Muscle layer of colon (tissue), 2 donors: Measurements from ENCODE around the gene CHMP4A.
A peak's percentile ranks its signal among the peaks of the same experiment; 100 is the strongest.
"Not testable (repeated sequence)": the region's sequence is repeated elsewhere in the genome, so short reads cannot be mapped to it uniquely, and the experiment has no call there.

ENCODE experiments used
- H3K27ac ChIP-seq: one replicate; pipeline ENCODE4 v1.7.0; 2013; ENCODE audit warnings: low read depth, mild to moderate bottlenecking, low read length, moderate library complexity
- H3K27me3 ChIP-seq, 2 donors: one replicate each; pipeline ENCODE4 v1.7.0; 2013; ENCODE audit warnings: low read length in 2 of 2, mild to moderate bottlenecking in 2 of 2; ENCODE audit not compliant: insufficient read depth in 2 of 2, control insufficient read depth in 1 of 2
- H3K36me3 ChIP-seq: one replicate; pipeline ENCODE4 v1.7.0; 2013; ENCODE audit warnings: mild to moderate bottlenecking, low read length; ENCODE audit not compliant: insufficient read depth
- H3K4me1 ChIP-seq: one replicate; pipeline ENCODE4 v1.7.0; 2013; ENCODE audit warnings: mild to moderate bottlenecking, low read length; ENCODE audit not compliant: insufficient read depth
- H3K4me3 ChIP-seq, 2 donors: one replicate each; pipeline ENCODE4 v1.7.0; 2013; ENCODE audit warnings: low read length in 2 of 2, low read depth in 1 of 2, mild to moderate bottlenecking in 1 of 2, moderate library complexity in 1 of 2
- H3K9ac ChIP-seq: one replicate; pipeline ENCODE4 v1.7.0; 2013; ENCODE audit warnings: low read length
- H3K9me3 ChIP-seq: one replicate; pipeline ENCODE4 v1.7.0; 2013; ENCODE audit warnings: mild to moderate bottlenecking, low read length
- donor health status: abdominal sarcoma.
- donor health status: Adenocarcinoma of cecum.

The CHMP4A gene

DNA sequence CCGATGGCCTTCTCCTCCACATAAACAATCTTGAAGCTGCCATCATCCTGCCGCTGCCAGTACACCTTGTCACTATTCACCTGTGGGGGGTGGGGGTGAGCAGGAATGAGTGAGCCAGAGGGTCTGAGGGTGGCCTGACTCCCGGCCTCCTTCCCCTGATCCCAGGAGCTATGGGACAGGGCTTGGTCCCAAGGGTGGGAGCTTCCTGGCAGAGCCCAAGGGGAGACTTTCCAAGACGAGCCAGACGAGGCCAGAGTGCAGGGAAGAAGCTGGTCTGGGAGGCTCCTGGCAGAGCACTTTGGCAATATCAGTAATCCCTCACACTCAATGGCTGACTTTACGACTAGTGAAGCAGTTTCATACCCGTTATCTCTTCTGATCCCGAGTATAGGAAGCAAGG, 42.1 kb upstream of the CHMP4A start:
- Histone ChIP-seq H3K4me3 (no peak overlapping the region), H3K36me3 (no peaks in the 10 kb centered on the region), H3K9me3 (no peaks in the 10 kb centered on the region), H3K27ac (no peak overlapping the region), H3K4me1 (no peaks in the 10 kb centered on the region), H3K27me3 (no peaks in the 10 kb centered on the region), H3K9ac (no peak overlapping the region)

DNA sequence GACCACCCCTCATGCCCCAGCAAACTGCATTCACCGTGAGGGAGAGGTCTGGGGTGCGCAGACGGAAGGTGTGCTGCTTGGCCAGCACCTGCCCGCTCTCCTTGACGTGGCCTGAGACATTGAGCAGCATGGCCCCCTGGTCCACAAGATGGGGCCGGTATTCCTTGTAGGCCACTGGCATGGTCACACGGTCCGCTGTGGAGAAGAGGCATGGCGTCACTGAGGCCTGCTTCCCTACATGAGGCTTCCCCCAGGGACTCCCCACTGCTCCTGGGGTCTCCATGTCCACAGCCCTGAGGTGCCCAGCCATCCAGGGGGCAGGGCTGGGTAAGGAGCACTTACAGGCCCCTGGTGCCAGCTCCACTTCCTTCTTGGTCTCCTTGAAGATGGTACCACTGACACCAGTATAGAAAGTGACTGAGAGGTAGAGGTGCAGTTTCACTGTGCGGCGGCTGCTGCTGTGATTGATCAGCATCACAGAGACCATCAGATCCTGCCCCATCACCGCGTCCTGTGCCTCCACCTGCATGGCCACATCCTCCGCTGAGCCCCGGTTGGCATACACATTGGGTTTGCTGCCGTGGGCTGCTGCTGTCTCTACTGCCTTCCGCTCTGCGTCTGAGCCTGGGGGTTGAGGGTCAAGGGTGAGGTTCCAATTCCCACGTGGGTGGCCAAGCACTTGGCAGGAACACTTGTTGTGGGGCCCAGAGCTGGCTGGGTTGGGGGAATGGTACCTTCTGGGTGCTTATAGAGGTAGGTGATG, 41.5 kb upstream of the CHMP4A start:
- no peaks in the 10 kb centered on the region for H3K27me3 ChIP-seq
- H3K36me3 ChIP-seq, result no peaks in the 10 kb centered on the region
- no peaks in the 10 kb centered on the region for H3K4me1 ChIP-seq
- H3K4me3 ChIP-seq, result no peak overlapping the region
- H3K9me3 ChIP-seq, result no peaks in the 10 kb centered on the region
- H3K9ac ChIP-seq, result no peak overlapping the region
- H3K27ac ChIP-seq, result no peak overlapping the region

DNA sequence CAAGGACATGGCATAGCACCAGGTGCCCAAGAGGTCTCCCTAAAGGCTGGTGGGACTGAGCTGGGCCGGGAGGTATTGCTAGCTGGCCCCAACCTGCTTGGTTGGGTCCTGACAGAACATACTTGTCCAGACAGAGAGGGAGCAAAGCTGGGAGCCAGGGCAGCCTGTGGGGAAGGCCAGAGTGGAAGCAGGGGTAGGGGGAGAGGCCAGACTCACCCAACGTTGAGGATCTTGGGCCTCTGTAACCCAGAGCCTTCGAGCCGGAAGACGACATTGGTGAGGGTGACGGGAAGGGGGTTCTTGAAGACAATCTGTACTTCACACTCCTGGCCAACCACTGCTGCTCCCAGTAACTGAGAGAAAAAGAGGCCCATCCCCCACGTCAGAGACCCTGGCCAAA, 40.6 kb upstream of the CHMP4A start:
- Histone ChIP-seq H3K4me1 (no peaks in the 10 kb centered on the region), H3K36me3 (no peaks in the 10 kb centered on the region), H3K27me3 (no peaks in the 10 kb centered on the region), H3K9me3 (no peaks in the 10 kb centered on the region), H3K4me3 (no peak overlapping the region), H3K27ac (no peak overlapping the region), H3K9ac (no peak overlapping the region)

DNA sequence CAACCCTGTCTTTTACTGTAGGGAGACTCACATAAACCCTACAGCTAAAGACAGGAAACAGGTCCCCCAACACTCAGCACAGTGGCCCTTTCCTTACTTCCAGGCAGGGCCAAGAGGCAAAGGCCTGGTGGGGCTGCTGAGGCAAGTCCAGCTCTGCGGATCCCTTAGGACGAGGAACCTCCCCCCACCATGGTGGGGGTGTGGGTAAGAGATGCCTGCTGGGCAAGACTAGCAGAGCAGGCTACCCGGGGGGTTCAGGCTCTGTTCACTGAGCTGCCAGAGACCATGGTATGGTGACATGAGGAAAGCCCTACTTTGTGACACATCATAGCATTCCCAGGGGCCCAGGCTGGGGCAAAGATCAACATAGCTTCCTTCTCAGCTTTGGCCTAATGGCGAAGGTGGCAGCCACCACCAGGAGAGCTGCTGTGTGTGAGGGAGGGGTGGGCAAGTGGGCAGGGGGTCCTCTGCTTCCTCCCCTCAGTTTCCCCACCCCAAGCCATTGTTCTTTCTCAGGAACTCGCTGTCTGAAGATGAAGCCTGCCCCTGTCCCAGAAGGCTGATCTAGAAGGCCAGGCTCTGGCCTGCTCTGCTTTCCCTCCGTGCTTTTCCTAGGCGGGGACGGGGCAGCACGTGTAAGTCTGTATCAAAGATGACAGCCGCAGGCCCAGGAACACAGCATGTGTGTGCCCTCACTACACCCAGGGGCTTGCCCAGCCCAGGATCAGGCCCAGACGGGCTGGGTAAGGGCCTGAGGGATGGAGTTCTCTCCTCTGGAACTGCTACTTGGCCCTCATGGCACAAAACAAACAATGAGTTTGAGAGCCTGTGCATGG, 39.2 kb upstream of the CHMP4A start:
- no peaks in the 10 kb centered on the region for H3K36me3 ChIP-seq
- no peak overlapping the region for H3K9ac ChIP-seq
- no peak overlapping the region for H3K27ac ChIP-seq
- no peaks in the 10 kb centered on the region for H3K9me3 ChIP-seq
- no peaks in the 10 kb centered on the region for H3K27me3 ChIP-seq
- H3K4me1 ChIP-seq, result no peaks in the 10 kb centered on the region
- H3K4me3 ChIP-seq, result no peak overlapping the region

DNA sequence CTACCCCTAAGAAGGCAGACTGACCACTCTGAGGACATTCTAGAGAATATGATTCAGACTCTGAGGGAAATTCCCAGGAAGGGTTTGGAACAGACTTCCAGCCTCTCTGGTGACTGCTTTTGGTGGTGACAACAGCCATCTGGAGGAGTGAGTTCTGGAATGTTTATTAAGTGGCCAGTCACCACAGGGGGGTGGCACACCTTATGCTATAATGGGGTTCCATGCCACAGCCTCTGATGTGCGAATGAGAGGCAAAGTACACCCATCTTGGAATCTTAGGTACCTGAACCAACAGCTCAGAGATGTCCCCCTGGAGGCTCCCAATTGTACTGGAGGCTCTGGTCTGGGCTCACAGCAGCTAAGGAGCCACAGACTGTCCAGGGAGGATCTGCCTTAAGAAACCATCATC, 38.6 kb upstream of the CHMP4A start:
- no peaks in the 10 kb centered on the region for H3K36me3 ChIP-seq
- H3K9ac ChIP-seq, result no peak overlapping the region
- no peaks in the 10 kb centered on the region for H3K9me3 ChIP-seq
- no peak overlapping the region for H3K4me3 ChIP-seq
- H3K27ac ChIP-seq, result no peak overlapping the region
- no peaks in the 10 kb centered on the region for H3K4me1 ChIP-seq
- H3K27me3 ChIP-seq, result no peaks in the 10 kb centered on the region

DNA sequence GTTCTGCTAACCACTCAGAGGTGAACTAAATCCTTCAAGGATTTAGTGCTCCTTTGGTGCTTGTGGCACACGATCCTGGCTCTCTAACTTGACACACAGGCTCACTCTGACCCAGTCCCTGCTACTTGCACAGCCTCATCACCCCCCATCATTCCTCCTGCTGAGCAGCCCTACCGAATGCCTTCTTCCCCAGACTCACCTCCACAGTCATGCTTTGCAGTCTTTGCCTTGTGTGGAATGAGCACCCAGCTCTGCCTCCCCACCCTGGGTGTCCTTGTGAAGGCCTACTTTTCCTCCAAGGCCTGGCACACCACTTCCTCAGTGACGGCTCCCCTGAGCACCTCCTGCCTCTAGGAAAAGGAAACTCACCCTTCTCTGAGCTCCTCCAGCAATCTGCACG, 37.1 kb upstream of the CHMP4A start:
- Histone ChIP-seq H3K27me3 (no peaks in the 10 kb centered on the region), H3K4me3 (no peak overlapping the region), H3K36me3 (no peaks in the 10 kb centered on the region), H3K4me1 (no peaks in the 10 kb centered on the region), H3K27ac (no peak overlapping the region), H3K9me3 (no peaks in the 10 kb centered on the region), H3K9ac (no peak overlapping the region)

DNA sequence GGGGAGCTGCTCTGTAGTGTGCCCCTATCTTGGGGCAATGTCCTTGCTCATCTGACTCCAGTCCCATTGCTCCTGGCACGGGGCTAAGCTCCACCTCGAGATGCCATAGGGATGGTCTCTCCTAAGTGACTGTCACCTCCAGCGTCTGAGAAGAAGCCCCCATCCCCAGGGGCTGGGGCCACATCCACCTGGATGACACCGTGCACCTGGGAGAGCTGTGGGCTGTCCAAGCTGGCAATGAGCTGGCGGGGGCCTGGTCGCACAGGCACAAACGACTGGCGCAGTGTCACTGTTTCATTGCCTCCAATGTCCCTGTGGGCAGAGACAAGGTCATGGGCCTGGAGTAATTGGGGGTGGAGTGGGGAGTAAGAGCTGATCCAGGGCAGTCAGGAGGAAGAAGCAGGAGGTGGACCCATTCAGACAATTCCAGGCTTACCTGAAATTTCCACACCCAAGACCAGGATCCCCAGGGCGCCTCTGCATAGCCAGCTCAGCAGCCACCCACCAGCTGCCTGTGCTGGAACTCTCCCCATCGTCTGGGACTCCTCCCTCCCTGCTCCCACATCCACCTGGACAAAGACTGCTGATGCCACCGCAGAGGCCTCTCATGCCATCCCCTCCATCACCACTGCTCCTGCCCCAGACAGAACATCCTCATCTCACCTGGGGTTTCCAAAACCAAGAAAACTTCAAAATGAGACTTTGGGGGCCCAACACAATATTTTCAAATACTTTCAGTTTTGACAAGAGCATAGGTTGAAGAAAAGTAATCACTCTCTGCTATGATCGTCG, 36.1 kb upstream of the CHMP4A start:
- Histone ChIP-seq H3K36me3 (no peaks in the 10 kb centered on the region), H3K27ac (no peak overlapping the region), H3K9ac (no peak overlapping the region), H3K4me3 (no peak overlapping the region), H3K9me3 (no peaks in the 10 kb centered on the region), H3K27me3 (no peaks in the 10 kb centered on the region), H3K4me1 (no peaks in the 10 kb centered on the region)

DNA sequence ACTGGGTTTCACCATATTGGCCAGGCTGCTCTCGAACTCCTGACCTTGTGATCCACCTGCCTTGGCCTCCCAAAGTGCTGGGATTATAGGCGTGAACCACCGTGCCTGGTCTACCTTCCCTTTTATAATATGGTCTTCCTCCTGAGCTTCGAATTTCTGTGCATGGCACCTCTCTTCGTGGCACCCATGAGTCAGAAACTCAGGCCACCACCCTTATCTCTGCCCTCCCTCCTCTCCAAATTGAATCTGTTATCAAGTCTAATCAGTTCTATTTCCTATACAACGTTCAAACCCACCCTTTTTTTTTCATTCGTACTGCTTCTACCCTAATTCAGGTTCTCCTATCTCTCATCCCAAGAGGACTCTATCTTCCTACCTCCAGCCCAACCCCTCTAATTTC, 34.1 kb upstream of the CHMP4A start:
- no peak overlapping the region for H3K9ac ChIP-seq
- H3K27me3 ChIP-seq, result no peaks in the 10 kb centered on the region
- no peak overlapping the region for H3K27ac ChIP-seq
- H3K9me3 ChIP-seq, result no peaks in the 10 kb centered on the region
- no peaks in the 10 kb centered on the region for H3K36me3 ChIP-seq
- no peak overlapping the region for H3K4me3 ChIP-seq
- H3K4me1 ChIP-seq, result peaks cover 5% of the 10 kb centered on the region

DNA sequence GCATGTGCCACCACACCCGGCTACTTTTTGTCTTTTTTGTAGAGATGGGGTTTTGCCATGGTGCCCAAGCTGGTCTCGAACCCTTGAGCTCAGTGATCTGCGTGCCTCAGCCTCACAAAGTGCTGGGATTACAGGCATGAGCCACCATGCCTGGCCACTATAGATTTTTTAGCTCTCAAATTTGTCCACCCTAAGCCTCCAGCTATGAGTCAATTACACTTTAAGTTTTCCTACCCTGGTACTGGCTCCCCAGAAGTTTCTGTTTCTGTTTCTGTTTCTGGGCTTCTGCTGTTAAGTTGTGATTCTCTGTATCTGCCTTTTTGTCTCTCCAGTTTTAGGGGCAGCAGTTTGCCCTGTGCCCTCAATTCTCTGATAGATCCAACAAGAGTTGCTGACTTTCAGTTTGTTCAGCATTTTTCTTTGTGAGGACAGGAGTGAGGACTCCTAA, 33.5 kb upstream of the CHMP4A start:
- H3K27ac ChIP-seq, result no peak overlapping the region
- no peak overlapping the region for H3K9ac ChIP-seq
- H3K4me3 ChIP-seq, result no peak overlapping the region
- H3K4me1 ChIP-seq, result peaks cover 6% of the 10 kb centered on the region
- H3K27me3 ChIP-seq, result no peaks in the 10 kb centered on the region
- no peaks in the 10 kb centered on the region for H3K36me3 ChIP-seq
- no peaks in the 10 kb centered on the region for H3K9me3 ChIP-seq

DNA sequence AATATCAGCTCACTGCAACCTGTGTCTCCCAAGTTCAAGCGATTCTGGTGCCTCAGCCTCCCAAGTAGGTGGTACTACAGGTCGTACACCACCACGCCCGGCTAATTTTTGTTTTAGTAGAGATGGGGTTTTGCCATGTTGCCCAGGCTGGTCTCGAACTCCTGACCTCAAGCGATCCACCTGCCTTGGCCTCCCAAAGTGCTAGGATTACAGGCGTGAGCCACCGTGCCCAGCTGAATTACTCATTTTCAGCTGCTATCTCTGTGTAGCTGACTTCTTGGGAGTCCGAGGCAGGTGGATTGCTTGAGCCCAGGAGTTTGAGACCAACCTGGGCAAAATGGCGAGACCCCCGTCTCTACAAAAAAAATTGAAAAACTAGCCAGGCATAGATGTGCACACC, 32.1 kb upstream of the CHMP4A start:
- H3K36me3 ChIP-seq, H3K27me3 ChIP-seq, H3K4me3 ChIP-seq, H3K9me3 ChIP-seq, H3K27ac ChIP-seq, H3K9ac ChIP-seq: not testable (repeated sequence)
- peaks cover 20% of the 10 kb centered on the region for H3K4me1 ChIP-seq

DNA sequence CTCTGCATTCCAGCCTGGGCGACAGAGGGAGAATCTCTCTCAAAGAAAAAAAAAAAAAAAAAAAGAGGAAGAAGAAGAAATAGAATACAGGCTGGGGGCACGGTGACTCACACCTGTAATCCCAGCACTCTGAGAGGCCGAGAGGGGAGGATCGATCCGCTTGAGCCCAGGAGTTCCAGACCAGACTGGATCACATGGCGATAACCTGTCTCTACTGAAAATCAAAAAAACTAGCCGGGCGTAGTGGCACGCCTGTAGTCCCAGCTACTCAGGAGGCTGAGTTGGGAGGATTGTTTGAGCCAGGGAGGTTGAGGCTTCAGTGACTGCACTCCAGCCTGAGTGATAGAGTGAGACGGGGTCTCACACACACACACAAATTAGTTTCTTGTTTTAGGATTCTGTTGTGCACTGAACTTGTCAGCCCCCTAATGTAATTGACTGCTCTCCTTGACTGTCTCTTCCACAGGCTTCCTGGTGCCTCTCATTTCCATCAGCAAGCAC, 30.1 kb upstream of the CHMP4A start:
- H3K27me3 ChIP-seq, result no peaks in the 10 kb centered on the region
- H3K27ac ChIP-seq, result peak overlapping the region; percentile 96
- H3K4me1 ChIP-seq, result peaks cover 34% of the 10 kb centered on the region
- H3K4me3 ChIP-seq, result peak overlapping the region; percentile 78
- peaks cover 27% of the 10 kb centered on the region for H3K36me3 ChIP-seq
- peak overlapping the region; percentile 66 for H3K9ac ChIP-seq
- no peaks in the 10 kb centered on the region for H3K9me3 ChIP-seq
